NK-92 (cell line): ENCODE measurements around the gene DMWD.
A peak's percentile ranks its signal among the peaks of the same experiment; 100 is the strongest.

Experiments
- DNase-seq: peaks from one replicate; lab custom pipeline; 2025; ENCODE audit not compliant: unreplicated experiment; lab: John Stamatoyannopoulos, UW

The DMWD gene, protein sequence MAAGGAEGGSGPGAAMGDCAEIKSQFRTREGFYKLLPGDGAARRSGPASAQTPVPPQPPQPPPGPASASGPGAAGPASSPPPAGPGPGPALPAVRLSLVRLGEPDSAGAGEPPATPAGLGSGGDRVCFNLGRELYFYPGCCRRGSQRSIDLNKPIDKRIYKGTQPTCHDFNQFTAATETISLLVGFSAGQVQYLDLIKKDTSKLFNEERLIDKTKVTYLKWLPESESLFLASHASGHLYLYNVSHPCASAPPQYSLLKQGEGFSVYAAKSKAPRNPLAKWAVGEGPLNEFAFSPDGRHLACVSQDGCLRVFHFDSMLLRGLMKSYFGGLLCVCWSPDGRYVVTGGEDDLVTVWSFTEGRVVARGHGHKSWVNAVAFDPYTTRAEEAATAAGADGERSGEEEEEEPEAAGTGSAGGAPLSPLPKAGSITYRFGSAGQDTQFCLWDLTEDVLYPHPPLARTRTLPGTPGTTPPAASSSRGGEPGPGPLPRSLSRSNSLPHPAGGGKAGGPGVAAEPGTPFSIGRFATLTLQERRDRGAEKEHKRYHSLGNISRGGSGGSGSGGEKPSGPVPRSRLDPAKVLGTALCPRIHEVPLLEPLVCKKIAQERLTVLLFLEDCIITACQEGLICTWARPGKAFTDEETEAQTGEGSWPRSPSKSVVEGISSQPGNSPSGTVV

DNA sequence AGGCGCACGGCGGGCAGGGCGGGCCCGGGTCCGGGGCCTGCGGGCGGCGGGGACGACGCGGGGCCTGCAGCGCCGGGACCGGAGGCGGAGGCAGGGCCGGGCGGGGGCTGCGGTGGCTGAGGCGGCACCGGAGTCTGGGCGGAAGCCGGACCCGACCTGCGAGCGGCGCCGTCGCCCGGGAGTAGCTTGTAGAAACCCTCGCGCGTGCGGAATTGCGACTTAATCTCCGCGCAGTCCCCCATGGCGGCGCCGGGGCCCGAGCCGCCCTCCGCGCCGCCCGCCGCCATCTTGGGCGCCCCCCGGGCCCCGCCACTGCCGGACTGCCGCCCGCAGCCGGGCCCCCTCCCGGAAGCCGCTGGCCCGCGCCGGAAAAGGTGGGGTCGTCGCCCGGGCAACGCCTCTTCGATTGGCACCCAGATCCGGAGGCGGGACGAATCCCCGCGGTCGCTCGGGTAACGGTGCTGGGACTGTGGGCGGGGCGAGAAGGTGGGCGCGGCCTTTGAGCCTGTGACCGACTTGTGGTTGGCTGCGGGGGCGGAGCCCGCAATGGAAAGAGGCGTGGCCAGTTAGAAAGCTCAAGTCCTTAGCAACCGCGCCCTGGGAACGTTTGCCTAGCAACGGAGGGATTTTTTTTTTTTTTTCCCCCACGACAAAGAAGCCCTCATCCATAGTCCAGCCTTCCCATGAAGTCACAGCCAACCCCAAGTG, at the start of gene DMWD:
TSS of gene DMWD (minus strand) at position 376 of the 708 bp plus-strand sequence. CDS start at position 287, 89 bp downstream.
- DNase-seq, result peak; percentile 88

DNA sequence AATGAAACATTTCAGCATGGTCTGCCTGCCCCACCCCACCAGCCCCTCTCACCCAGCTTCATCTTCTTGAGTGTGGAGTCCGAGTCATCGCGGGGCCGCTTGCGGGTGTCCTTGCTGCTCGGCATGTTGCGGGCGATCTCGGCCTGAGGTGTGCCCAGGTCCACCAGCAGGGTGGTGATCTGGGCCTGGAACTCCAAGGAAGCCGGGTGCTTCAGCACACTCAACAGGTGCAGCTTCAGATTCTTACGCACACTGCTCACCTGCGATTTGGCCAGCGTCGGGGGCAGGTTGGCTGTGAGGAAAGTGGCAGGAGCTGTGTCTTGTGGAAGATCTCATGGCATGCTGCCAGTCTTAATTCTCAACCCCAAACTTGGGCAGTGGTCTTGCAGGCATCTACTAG, 49.6 kb upstream of the DMWD start:
- DNase-seq, result no peak

DNA sequence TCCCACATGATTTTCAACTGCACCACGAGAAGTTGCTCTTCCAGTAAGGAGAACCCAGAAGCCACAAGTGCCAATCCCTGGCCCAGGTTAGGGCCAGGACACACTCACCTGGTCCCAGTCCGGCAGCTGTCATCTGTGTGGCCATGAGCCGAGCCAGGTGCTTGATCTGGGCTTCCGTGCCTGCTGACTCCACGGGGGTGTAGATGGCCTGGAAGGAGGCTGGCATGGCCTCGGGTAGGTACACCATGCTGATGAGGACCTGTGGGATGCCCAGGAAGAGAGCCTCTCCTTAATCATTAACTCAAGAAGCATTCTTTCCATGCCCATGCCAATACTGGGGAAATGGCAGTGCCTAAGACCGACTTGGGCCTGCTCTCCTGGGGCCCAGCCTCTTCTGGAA, 42.3 kb upstream of the DMWD start:
- DNase-seq, result no peak

DNA sequence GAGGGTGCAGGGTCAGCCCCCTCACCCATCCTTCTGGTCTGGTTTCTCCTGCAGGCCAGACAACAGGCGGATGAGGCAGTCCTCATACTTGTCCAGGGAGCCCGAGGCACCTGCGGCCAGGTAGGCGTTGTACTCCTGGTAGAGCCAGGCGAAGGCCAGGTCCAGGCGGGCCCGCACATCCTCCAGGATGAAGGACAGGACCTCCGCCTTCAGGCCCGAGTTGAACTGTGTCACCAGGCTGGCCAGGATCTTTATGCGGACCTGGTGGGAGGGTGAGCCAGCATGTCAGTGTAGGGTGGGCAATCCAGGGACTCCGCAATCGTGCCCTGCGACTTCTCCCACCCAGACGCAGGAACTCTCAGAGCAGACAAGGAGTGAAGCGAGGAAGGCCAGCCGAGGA, 36.3 kb upstream of the DMWD start:
- no peak for DNase-seq

DNA sequence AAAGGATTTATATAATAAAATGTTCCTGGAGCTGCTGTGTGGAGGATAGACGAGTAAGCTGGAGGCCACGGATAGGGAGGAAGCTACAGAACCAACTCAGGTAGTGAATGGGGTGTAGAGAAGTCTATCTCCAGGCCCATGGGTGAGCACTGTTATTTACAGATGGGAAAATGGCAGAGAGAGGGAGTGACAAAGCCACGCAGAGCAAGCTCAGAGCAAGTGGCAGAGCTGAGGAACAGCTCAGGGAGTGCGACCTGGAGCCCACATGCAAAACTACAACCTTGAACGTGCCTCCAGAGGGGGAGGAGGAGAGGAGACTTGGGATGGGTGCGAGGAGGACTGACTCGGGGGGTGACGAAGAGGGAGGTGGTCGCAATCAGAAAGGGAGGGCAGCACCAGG, 35.9 kb upstream of the DMWD start:
- no peak for DNase-seq

DNA sequence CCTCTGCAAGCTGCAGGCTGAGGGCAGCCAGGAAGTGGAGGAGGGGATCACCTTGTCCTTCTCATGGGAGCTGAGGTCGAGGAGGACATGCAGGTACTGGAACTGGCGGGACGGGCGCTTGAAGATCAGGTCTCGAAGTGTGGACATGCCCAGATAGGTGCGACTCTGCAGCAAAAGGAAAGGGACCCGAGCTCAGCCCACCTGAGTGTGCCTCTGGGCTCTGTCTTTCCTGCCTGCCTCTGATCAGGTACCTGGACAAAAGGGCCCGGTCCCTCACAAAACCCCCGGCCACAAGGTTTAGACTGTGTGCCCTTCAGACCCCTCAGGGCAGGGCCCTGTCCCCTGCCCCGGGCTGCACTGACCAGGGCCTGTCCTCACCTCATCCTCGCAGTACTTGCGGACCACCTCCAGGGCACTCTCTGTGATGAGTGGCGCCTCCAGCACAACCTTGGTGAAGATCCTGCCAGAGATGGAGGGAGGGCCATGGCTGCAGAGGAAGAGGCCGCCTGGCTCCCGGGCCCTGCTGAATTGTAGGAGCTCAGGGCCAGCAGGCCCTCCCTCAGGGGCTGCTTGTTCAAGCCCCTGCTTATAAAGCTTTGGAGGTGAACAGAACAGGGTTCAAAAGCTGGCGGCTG, 34.9 kb upstream of the DMWD start:
- no peak for DNase-seq

DNA sequence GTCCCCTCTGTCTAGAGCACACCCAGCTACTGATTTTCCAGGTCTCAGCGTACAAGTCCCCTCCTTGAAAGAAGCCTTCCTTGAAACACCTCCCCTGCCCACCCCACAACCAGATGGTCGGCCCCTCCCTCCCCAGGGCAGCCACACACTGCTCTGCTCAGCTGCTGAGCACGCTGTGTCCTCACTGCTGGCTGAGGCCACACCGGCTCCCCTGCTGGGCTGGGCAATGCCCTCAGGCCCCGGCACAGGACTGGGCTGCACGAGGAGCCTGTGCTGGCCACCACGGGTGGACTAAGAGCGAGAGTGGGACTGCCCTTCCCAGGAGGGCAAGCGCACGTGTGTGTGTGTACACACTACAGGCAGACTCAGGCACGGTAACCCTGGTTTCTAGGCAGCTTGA, 34.3 kb upstream of the DMWD start:
- DNase-seq, result no peak

DNA sequence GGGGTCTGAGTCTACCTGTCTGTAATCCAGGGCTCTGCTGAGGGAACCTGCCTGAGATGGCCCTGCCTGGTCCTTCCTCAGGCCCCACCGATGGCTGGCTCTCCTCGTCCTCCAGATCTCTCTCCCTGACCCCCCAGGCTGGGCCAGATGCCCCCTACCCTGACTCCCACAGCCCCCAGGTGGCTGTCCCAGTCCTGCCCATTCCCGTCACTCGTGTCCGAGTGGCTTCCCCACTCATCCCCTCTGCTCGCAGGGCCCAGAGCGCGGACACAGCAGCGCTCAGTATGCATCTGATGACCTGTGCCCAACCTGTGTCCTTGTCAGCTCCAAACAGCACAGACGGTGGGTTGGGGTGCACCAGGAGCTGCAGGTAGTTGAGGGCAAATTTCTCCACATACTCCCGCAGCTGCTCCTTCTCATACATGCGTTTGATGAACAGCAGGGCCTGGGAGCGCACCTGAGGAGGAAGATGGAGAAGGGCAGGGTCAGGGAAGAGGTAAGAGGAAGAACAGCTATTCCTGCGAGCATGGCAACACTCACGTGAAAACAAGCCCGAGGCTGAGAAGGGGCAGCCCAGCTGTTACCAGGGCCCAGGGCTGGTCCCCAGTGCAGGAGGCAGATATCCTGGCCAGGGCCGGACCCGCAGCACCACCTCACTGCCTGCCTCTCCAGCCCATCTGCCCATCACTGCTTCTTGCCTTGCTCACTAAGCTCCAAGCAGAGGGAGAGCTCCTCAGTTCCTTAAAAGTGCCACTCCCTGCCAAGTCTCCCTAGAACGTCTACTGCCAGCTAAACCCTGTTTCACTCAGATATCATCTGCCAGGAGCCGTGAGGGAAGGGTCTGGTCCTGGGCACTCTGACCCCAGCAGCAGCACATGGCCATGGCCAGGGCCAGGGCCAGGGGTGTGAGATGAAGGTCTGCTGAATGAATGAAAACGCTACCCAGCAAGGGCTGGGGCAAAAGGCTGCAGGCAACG, 33.6 kb upstream of the DMWD start:
- DNase-seq, result no peak

DNA sequence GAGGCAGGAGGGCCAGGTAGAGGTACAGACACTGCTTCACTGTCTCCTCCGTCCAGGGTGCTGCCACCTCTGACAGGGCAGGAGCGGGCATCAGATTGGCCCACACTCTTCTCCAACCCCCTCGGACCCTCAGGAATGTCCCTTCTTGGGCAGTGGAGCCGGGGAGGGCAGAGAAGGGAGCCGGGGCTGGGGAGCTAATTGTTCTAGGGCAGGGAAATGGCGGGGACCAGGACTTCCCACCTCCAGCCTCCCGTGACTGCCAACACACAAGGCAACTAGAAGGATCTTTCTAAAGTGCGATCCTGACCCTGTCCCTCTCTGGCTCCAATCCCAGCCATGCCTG, 32.6 kb upstream of the DMWD start:
- DNase-seq, result no peak

DNA sequence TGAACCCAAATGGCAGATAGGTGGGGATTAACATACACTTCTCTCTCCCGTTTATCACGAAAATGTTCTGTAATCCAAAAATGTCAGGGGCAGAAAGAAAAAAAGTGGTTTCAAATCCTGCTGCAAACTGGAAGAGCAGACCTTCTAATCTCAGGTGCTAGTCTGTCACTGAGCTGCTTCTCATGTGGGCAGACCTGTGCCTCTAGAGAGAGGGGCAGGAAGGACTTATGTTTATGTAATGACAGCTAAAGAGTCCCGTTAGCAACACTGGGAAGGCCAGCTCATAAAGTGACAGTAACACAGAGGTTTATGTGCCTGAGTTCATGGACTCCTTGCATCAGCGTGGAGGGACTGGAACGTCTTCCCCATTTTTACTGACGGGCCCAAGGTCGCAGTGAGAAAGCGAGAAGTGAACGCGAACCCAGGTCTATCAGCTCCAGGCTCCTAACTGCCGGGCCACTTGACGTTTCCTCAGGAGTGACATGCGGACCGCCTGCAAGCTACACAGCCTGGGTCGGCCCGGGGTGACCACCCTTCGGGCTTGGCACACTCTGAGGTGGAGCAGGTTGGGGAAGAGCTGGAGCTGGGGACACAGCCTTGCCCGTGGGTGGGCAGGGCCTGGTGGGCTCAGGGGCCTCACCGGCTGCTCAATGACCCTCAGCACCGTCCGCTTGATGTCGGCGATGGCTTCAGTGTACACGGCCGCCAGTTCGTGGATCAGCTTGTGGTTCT, 32.1 kb upstream of the DMWD start:
- DNase-seq, result no peak

DNA sequence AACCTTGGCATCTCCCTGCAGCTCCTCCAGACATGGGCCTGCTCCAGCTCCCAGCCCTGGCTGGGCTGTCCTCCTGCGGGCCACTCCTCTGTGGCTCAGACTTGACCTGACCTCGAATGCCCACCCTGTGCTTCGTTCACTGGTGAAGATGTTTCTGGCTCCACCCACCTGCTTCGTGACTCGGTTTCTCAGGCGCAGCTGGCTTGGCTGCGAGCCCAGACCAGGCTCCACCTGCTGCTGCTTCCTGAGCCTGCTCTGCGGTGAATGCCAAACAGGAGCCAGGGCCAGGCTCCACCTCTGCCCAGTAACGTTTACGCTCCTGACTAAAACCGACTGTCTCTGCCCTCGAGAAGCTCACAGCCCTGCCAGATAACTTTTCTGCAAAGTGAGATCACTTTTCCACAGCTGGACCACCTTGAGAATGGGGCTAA, 31.4 kb upstream of the DMWD start:
- no peak for DNase-seq

DNA sequence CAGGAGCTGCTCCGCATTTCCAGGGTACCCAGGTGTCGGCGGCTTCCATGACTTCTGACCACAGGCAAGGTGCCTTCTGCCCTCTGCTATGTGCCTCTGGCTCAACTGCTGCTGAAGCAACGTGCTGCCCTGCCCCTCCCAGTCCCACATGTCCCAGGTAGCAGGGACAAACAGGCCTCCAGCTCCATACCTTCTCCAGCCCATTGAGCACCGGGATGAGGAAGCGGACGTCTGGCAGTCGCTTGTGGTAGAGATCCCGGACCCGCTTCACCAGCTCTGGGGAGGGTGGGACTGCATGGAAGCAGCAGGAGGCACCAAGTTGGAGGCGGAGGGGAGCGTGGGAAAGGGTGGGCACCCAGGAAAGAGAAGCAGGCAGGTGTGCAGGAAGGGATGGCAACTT, 30.5 kb upstream of the DMWD start:
- DNase-seq, result no peak

DNA sequence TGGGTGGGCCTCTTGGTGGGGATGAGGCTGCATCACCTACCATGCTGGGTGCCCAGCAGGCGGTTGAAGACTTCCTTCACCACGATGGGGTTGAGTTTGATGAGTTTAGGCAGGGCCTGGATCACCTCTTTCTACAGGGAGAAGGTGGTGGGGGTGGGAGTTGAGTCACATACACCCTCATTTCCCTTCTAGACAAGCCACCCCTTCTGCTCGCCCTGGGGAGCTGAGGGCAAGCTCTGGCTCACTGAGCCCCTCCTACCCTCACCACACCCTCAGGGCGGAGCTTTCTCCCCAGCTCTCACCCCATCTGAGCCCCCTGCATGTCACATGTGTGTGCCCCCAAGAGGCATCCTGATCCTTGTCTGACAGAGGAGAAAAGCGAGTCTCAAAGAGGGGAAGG, 30.1 kb upstream of the DMWD start:
- DNase-seq, result no peak

DNA sequence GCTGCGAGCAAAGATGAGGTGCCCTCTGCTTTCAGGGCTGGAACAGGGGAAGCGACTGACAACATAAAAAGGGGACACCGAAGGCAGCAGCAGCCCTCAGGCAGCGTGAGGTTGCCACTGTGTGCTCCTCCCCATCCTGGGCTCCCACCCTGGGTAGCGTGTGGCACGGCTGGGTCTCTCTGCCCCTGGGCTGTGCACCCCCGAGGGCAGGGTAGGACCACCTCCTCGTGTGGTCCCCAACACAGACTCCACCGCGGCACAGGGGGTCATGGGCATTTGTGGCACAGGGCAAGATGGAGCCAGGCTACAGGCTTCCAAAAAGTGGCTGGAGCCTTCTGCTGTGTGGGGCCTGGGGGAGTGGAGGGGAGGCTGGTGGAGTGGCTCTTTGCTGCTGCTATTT, 28.9 kb upstream of the DMWD start:
- no peak for DNase-seq

DNA sequence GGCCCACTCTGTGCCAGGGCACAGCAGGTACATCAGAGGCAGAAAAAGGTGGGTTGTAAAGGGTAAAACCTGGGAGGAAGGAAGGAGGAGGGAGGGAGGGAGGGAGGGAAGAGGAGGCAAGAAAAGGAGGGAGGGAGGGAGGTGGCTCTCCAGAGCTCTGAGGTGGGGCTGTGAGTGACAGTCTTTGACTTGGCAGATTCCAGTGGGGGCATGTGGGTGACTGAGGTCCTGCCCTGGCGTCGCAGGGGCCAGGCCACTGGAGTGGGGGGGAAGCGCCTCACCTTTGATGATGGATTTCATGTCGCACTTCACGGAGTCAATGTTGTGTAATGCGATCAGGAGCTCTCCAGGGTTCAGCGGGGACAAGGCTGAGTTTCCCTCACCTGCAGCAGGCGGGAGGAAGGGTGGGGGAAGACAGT, 28.5 kb upstream of the DMWD start:
- DNase-seq, result no peak

DNA sequence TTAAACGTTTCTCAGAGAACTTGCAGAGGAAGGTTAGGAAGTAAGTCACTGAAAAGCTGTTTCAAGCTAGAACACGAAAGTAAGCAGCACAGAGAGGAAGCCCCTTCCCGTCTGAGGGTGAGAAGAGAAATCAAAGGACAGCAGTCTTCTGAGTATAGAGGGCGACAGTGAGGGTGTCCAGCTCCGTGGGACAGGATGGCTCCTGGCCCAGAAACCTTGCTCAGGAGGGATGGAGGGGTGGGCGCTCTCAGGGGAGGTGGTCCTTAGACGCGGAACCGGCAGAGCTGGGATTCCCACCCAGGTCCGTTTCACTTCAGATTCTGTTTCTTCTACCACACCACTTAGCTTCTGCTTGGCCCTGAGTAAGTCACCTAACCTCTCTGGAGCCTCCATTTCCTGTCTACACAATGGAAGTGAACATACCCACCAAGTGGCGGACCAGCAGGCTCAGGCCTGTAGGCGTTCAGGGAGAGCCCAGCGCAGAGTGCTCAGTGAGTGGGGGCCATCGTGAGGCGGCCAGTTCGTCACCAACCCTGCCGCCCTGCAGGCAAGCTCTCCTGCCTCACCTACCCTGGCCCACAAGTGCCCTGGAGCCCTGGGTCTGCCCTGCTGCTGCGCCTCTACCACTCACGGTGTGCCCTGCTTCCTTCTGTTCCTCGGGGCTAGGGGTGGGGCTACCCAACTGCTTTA, 27.9 kb upstream of the DMWD start:
- no peak for DNase-seq

DNA sequence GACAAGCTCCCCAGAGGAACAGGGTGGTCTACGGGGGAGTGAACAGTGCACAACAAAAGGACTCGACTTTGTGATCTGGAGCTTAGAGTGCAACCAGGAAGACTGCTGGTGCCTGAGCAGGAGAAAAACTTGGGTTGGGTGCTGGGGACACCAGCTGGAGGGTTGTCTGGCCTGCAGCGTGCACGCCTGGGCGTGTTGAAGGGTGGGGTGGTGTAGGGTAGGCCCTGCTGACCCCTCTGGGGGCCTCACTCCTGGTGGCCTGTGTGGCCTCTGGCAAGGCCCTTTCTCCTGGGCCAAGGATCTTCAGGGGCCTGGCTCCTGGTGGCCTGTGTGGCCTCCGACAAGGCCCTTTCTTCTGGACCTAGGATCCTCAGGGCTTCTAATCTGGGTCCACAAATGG, 27.1 kb upstream of the DMWD start:
- no peak for DNase-seq

DNA sequence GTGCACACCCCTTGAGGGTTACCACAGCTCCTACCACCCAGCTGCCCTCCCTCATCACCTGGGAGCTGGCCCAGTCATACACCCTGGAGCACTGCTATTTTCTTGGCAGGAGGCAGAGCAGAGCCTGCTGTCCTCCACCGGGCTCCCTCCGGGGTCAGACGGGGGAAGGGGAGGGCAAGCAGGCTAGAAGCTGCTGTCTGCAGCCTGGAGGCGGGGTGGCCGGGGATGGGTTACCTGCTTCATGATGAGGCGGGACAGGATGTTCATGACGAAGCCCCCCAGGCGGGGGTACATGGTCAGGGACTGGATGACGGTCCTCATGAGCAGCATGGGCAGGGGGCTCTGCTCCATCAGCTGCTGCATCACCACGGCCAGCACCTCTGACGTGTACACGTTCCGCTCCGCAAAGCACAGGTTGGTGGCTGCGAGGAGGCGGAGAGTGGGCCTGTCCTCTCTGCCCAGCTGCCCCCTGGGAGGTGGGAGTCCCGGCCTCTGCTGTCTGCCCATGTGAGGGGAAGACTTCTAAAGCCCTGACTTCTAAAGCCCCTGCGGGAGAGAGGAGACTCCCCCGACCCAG, 25.2 kb upstream of the DMWD start:
- no peak for DNase-seq
